ENCODE results near the gene SOX10.
"Not testable (repeated sequence)": the region's sequence is repeated elsewhere in the genome, so short reads cannot be mapped to it uniquely, and the experiment has no call there.

Gene SOX10

DNA sequence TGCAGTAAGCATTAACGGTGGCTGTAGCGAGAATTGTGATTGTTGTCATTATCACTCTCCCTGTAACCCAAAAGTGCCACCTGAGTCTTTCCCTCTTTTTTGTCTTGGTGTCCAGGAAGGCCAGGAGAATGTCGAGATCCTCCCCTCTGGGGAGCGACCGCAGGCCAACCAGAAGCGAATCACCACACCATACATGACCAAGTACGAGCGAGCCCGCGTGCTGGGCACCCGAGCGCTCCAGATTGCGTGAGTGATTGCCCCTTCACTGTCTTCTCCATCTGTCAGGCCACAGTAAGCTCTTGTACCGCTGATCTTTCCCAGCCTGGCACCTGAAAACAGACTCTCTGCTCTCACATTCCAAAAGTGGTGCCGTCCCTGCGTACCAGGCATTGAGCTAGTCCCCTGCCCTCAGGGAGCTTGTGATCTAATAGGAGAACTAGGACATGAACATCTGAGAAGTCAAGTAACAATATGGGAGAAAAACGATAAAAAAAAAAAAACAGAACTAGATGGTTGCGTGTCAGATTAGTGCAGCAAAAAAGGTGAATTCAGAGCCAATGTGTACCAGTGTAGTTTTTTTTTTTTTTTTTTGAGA lies 25.0 kb downstream of the SOX10 start:
- DNase-seq: no peak

DNA sequence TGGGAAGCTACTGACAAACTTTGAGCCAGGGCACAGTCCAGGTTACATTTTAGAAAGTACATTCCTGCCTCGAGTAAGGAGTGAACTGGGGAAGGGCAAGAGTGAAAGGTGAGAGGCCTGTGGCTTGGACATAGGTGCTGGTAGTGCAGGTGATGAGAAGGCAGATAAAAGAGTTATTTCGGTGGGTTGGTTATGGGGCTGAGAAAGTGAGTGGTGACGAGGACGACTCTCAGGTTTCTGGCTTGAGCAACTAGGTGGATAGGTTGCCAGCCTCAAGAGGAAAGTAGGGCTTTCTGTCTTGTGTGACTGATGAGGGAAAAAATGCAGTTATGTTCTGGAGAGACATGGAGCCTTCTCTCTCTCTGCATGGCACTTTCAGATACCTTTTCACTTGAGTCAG lies 27.1 kb downstream of the SOX10 start:
- no peak for DNase-seq

DNA sequence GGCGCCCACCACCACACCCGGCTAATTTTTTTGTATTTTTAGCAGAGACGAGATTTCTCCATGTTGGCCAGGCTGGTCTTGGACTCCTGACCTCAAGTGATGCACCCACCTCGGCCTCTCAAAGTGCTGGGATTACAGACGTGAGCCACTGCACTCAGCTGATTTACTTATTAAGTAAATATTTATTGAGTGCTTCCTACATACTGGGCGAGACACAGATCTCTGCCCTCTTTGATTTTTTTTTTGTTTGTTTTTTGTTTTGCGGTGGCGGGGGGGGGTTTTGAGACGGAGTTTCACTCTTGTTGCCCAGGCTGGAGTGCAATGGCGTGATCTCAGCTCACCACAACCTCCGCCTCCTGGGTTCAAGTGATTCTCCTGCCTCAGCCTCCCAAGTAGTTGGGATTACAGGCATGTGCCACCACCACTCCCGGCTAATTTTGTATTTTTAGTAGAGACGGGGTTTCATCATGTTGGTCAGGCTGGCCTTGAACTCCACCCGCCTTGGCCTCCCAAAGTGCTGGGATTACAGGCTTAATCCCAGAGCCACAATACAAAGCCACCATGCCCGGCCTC lies 28.4 kb downstream of the SOX10 start:
- not testable (repeated sequence) for DNase-seq

DNA sequence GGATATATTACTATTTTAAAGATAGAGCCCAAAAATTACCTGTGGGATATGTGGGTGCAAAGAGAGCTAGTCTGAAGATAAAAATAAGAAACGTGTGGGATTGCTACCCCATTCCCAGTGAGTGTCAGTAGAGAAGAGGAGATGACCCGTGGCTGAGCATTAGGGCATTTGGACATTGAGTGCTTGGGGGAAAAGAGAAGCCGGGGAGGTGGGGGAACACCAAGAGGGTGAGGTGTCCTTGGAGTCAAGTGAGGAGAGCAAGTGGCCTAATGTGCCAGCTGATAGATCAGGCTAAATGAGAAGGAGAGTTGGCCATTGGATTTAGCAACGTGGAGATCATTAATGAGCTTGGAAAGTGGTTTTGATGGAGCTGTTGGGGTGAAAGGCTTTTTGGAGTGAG lies 29.7 kb downstream of the SOX10 start:
- no peak for DNase-seq

DNA sequence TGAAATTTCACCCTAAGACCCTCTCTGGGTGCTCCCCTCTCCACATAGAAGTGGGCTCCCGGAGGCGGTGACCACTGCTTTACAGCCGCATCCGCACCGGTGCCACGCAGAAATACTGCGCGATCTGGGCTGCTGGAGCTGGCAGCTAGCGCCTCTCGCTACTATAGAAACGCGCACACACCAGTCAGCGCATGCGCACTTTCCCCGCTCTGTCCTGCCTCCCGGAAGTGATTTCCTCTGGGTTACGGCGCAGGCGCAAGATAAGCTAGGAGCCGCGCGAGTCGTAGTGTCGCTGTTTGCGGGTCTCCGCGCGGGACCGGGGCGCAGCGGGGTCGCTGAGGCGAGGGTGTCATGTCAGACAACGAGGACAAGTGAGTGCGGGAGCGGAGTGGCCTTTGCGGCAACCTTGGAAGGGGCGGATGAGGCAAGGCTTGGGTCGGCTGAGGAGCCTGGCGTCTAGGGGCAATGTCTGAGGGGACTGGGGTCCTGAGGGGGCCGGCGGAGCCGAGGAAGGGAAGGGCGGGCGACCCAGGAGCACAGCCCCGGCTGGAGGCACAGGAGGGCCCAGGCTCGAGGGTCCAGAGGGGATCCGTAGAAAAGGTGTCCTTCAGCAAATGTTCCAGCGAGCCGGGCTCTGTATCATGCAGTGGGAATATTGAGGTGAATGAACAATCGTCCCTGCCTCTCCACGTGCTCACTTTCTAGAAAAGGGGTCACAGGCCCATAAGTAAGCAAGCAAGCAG lies 30.7 kb downstream of the SOX10 start, which contains the start of the genes C22orf23 and POLR2F:
C22orf23 (minus strand) TSS at position 165 of the 743 bp plus-strand sequence. CDS start 452 bp downstream, outside the sequence.
POLR2F (plus strand) TSS at position 263 of the 743 bp plus-strand sequence; CDS start at position 352, 89 bp downstream.
- DNase-seq: peak; percentile 39

DNA sequence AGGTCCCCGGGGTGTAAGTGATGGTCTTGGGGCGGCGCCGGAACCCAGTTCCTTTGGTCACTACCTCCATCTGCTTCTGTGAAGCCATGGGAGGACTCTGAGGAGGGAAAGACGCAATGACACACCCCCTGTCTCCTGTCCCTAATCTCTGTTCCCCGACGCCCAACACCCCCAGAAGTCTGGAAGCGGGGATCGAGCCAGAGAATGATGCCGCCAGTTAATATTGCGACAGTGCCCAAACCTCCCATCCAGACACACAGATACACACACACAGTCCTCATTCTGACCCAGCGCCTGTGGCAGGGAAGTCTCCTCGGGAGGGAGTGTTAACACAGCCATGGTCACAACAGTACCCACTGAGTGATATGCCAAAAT lies 31.3 kb downstream of the SOX10 start:
- DNase-seq: no peak

DNA sequence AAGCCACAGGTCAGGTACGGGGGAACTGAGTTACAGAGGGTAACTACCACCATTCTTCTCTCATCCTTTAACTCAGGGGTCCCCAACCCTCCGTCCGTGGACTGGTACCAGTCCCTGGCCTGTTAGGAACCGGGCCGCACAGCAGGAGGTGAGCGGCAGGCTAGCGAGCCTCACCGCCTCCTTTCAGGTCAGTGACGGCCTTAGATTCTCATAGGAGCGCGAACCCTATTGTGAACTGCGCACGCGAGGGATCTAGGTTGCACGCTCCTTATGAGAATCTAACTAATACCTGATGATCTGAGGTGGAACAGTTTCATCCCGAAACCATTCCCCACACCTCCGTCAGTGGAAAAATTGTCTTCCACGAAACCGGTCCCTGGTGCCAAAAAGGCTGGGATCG lies 31.7 kb downstream of the SOX10 start:
- DNase-seq: not testable (repeated sequence)

DNA sequence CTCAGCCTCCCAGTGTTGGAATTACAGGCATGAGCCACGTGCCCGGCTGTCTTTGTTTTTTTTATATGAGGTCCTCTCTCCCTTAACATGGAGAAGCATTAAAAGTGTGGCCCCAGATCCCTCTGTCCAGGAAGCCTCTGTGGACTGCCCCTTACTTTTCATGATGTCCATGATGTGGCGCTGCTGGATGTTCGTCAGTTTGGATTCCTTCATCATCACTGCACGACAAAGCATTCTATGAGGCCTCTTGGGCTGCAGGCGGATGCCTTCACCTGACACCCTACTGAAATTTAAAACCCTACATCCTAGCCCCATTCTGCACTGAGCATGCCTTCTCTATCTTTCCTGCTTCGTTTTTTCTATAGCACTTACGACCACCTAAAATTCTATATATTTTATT lies 33.0 kb downstream of the SOX10 start:
- no peak for DNase-seq

DNA sequence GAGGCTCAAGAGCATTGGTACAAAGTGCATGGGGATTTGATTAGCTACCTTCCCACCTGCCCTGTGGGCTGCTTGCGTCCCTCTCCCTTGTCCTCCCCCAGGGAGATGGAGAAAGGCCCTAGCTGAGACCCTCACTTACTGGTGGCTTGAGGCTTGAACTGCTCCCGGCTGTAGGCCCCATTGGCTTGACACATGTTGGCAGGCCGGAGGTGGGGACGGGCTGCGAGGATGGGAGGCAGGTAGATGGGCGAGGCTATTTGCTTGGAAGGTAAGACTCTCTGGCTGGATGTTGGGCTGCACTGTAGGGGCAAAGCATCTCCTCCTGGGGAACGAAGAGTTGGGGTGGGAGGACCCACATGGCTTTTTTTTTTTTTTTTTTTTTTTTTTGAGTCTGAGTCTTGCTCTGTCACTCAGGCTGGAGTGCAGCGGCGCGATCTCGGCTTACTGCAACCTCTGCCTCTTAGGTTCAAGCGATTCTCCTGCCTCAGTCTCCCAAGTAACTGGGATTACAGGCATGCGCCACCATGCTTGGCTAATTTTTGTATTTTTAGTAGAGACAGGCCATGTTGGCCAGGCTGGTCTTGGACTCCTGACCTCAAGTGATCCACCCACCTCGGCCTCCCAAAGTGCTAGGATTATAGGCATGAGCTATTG lies 37.1 kb downstream of the SOX10 start:
- not testable (repeated sequence) for DNase-seq

DNA sequence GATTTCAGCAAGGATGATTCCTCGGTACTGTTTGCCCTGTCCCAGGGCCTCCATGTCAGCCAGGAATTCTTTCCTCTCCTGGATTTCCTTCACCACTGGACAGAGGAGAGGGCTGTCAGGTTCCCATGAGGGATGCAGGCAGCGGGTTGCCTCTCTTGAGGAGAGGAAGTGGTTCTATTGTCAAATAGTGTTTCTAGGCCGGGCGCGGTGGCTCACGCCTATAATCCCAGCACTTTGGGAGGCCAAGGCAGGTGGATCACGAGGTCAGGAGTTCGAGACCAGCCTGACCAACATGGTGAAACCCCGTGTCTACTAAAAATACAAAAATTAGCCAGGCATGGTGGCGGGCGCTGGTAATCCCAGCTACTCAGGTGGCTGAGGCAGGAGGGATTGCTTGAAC lies 39.9 kb downstream of the SOX10 start:
- DNase-seq: not testable (repeated sequence)

DNA sequence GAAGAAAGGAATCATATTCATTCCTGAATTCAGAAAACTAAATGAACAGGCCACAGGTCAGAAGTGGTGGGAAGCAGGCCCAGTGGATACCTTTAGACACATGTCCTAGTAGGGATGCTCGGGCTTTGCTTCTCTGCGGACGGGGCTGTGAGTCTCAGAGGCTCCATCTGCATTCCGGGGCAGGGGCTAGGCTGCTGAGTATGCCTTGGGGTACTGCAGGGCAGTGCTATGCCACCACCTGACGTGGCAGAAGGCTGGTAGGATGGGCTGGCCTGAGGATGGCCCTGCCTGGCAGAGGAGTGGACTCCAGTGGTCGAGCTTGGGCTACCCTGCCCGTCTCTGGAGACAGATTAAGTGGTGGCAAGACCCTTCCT lies 40.5 kb downstream of the SOX10 start:
- no peak for DNase-seq

DNA sequence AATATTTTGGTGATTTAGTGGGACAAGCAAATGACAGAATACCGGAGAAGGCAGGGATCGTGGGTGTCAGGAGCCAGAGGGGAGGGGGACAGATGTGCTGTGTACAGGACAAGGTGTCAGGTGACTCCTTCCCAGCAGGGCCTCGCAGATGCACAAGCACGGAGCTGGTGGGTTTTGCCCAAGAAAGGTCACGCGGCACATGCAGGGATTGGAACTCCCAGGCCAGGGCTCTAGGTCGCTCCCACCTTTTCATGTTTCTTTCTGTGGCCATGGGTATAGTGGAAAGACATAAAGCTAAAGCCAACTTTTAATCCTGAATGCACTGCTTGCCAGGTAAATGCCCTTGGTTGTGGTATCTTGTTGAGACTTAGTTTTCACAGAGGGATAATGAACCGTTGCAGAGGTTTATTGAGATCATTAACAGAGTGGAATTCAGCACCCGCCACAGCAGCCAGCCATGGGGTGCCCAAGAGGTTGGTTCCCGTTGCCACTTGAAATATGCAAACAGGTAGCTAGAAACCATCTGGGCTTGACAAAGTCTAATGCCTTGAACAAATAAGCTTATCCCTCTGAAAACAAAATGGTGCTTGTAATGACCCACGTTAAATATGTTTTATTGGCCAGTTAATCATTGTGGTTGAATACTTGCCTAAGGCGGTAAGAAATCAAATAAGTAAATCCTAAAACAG lies 41.1 kb downstream of the SOX10 start:
- DNase-seq: no peak

DNA sequence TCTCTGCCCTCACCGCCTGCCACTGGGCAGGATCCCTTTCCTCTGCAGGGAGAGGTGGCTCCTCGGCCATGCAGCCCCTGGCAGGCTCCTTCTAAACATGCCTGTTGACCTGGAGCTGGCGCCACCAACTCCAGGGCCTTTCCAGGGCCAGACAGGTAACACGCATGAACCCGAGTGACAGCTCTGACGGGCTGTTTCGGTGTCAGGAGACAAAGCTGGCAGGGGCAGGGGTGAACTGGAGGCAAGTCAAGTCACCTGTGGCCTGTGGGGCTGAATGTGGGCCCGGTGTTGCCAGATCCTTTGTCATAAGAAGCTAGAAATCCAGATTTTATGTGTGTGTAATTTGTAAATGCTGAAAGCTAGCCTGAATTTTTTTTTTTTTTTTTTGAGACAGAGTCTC lies 42.2 kb downstream of the SOX10 start:
- DNase-seq: no peak

DNA sequence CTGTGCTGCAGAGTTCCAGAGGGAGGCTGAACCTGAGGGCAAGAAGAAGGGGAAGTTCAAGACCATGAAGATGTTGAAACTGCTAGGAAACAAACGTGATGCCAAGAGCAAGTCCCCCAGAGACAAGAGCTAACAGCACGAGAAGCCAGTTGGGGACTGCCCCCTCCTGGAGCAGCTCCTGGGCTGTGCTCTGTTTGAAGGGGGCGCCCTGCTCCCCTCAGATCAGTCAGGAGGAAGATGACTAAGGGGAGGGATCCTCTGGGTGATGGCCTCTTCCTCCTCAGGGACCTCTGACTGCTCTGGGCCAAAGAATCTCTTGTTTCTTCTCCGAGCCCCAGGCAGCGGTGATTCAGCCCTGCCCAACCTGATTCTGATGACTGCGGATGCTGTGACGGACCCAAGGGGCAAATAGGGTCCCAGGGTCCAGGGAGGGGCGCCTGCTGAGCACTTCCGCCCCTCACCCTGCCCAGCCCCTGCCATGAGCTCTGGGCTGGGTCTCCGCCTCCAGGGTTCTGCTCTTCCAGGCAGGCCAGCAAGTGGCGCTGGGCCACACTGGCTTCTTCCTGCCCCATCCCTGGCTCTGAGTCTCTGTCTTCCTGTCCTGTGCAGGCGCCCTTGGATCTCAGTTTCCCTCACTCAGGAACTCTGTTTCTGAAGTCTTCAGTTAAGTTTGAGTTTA lies 43.5 kb downstream of the SOX10 start:
- DNase-seq: no peak

DNA sequence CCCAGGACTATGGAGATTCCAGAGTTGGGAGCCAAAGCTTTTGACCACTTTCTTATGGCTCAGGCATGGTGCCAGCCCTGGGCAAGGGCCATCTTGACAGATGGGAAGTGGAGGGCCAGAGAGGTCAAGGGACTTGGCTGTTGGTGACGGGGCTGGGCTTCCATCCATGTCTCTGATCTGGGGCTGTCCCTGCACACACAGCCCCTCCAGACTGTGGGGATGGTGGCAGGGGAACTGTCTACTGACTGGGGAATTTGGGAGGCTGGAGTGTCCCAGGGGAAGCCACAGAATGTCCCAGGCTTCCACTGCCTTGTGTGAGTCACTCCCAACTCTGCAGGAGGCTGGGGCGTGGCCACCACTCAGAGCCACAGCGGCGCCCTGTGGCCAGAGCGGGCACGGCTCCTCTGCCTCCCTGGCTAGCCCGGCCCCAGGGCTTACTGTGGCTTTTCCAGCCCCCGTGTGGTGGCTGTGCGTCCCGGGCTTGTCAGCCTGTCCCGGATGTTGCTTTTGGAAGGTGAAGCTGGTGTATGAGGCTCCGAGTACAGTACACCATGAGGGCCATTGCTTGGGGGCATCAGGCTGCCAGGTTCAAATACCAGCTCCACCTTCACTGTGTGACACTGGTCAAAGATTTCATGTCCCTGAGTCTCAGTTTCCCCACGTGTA lies 50.5 kb downstream of the SOX10 start:
- DNase-seq: no peak

DNA sequence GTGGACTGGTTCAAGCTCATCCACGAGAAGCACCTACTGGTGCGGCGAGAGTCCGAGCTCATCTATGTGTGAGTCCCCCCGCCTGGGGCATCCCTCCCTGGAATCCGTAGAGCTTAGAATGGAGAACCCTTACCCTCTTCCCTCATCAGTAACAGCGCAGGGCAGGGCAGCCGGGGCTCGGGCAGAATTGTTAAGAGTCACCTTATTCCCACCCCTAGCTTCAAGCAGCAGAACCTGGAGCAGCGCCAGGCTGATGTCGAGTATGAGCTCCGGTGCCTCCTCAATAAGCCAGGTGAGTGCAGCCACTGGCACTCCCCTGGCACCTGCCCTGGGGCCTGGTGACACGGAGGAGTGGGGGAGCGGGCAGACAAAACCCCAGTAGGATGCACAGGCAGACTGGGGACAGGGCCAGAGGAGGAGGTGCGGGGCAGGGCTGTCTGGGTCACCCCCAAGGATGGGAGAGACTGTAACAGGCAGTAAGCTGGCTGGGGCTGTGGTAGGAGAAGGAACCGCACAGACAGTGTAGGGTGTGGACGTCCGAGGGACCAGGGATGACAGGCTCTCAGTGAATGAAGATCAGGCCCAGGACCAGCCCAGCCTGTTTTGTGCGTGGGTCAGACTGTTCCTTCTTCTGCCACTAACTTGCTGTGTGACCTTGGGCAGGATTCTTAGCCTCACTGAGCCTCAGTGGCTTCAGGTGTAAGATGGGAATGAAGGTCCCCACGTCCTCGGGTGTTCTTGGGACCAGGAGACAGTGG lies 51.4 kb downstream of the SOX10 start:
- DNase-seq: no peak

DNA sequence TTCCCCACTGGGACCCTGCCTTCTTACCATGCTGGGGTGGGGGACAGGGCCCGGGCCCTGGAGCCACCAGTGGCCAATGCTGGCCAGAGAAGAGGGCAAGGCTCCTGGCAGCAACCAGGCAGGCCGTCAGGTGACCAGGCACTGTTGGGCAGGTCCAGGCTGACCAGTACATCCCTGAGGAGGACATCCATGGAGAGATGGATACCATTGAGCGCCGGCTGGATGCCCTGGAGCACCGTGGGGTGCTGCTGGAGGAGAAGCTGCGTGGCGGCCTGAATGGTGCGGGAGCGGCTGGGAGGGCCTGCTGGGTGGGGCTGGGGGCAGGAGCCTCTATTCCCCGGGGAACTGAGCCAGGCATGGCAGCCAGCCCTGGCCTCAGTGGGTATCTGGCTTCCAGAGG lies 52.0 kb downstream of the SOX10 start:
- no peak for DNase-seq

DNA sequence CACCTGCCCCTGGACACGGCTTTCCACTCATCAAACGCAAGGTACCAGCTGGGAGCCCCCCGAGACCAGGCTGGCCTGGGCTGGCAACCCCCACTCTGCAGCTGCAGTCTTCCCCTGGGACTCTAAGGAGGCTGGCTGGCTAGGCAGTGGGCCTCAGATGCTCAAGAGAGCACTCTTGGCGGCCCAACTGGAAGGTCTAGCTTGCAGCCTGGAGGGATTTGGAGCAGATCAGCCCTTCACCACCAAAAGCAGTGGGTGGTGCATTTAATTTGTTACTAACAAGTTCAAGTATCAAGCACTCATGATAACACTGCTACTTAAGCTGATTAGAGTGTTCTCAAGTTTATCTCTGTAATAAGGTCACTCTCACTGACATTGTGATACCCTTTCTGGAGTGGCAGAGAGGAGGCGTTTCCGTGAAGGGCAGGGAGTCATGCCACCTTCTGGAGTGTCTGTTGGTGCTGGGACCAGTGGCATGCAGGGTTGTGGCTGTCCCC lies 52.4 kb downstream of the SOX10 start:
- DNase-seq: no peak

DNA sequence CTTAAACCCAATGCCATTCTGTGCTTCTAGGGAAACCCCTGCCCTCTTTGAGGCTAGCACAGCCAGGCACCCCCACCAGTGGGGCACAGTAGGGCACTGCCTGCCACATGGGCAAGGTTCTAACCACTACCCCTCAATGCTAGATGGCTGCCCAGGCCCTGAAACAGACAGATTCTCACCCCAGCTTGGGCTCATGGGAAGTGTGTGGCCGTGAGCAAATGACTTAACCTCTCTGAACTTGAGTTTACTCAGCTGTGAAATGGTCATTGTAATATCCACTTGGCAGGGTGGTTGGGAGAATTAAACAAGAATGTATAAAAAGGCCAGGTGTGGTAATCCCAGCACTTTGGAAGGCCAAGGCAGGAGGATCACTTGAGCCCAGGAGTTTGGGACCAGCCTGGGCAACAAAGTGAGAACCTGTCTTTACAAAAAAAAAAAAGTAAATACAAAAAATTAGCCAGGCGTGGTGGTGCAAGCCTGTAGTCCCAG lies 53.4 kb downstream of the SOX10 start:
- DNase-seq: no peak

DNA sequence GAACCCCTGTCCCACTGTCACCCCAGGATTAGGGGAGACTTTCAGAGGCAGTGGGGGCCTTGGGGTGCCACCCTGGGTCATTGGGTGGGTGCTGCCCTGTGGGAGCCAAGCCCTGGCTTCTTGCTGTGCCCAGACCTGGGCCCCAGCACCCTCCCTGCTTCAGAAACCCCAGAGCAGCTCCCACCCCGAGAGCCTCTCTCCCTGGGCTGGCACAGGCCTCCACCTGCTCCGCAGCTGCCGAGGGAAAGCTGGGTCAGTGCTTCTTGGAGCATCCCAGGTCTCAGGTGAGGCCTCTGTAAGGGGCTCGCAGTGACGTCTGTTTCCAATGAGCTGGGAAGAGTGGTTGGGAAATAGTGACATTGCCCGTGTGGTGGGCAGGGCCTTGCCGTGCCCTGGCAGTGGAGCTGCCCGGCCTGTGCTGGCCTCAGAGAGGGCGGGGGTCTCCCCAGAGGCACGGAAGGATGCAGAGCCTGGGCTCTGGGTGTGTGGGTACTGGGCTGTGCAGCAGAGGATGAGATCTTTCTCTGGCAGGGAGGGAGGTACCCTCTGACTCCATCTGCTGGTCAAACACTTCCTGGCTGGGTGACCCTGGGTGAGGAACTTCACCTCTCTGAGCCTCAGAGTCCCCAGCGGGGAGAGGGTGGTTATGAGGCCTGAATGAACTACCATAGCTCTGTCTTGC lies 53.9 kb downstream of the SOX10 start:
- DNase-seq: no peak
